Nephron (organoid): Measurements from ENCODE around the gene CELA3B.
A peak's percentile ranks its signal among the peaks of the same experiment; 100 is the strongest.
"Not testable (repeated sequence)": the region's sequence is repeated elsewhere in the genome, so short reads cannot be mapped to it uniquely, and the experiment has no call there.

Experiments
- H3K27ac Mint-ChIP-seq, 3 experiments: 2 replicates each; pipeline ENCODE4 v1.8.0; 2020; ENCODE audit warnings: mixed read lengths in 3 of 3, mild to moderate bottlenecking in 2 of 3, moderate library complexity in 1 of 3
- H3K27me3 Mint-ChIP-seq: 2 replicates; pipeline ENCODE4 v1.8.0; 2021; ENCODE audit warnings: low read depth, mild to moderate bottlenecking, moderate library complexity, mixed read lengths
- H3K36me3 Mint-ChIP-seq: 2 replicates; pipeline ENCODE4 v1.8.0; 2020; ENCODE audit warnings: low read depth, mixed read lengths
- H3K4me1 Mint-ChIP-seq: 2 replicates; pipeline ENCODE4 v1.8.0; 2020; ENCODE audit warnings: mixed read lengths
- H3K4me3 Mint-ChIP-seq, 3 experiments: 2 replicates each; pipeline ENCODE4 v1.8.0; 2020; ENCODE audit warnings: mild to moderate bottlenecking in 3 of 3, mixed read lengths in 3 of 3, moderate library complexity in 2 of 3
- H3K9me3 Mint-ChIP-seq: 2 replicates; pipeline ENCODE4 v1.8.0; 2020; ENCODE audit warnings: mixed read lengths
- CTCF ChIP-seq, 3 experiments: fragments of 200-600 bp; sonication (generic); IDR thresholded peaks; one replicate each; pipeline ENCODE4 v1.5.0; 2021; ENCODE audit warnings: antibody characterized with exemption in 3 of 3; ENCODE audit not compliant: unreplicated experiment in 3 of 3

The CELA3B gene

GRCh38 chr1:21961337-21961736, 15.5 kb upstream of the CELA3B start:
- H3K27me3 Mint-ChIP-seq = no peaks in the 10 kb centered on the region
- TF ChIP-seq CTCF (IDR thresholded peaks at IDR 0.05; ENCODE audit: unreplicated experiment in 3 of 3) = no peak
- H3K27ac Mint-ChIP-seq = no peak overlapping the region
- no peak overlapping the region for H3K4me3 Mint-ChIP-seq
- H3K36me3 Mint-ChIP-seq = no peaks in the 10 kb centered on the region
- no peaks in the 10 kb centered on the region for H3K9me3 Mint-ChIP-seq
- H3K4me1 Mint-ChIP-seq = peaks cover 25% of the 10 kb centered on the region

GRCh38 chr1:21961799-21962198, 15.0 kb upstream of the CELA3B start:
- Mint-ChIP-seq H3K27me3 (no peaks in the 10 kb centered on the region), H3K9me3 (no peaks in the 10 kb centered on the region), H3K36me3 (no peaks in the 10 kb centered on the region), H3K4me3 (no peak overlapping the region), H3K4me1 (peaks cover 21% of the 10 kb centered on the region), H3K27ac (no peak overlapping the region)
- TF ChIP-seq CTCF (IDR thresholded peaks at IDR 0.05; ENCODE audit: unreplicated experiment in 3 of 3) = no peak

GRCh38 chr1:21963477-21964217, 13.2 kb upstream of the CELA3B start:
- peak; percentile 83 to 90 (median 84) for TF ChIP-seq CTCF (IDR thresholded peaks at IDR 0.05; ENCODE audit: unreplicated experiment in 3 of 3)
- Mint-ChIP-seq H3K36me3 (no peaks in the 10 kb centered on the region), H3K4me3 (no peak overlapping the region), H3K27me3 (no peaks in the 10 kb centered on the region), H3K27ac (peak overlapping the region in 2 of 3 experiments; percentile 5 to 75), H3K9me3 (no peaks in the 10 kb centered on the region), H3K4me1 (peaks cover 4% of the 10 kb centered on the region)

GRCh38 chr1:21966247-21967000, 10.4 kb upstream of the CELA3B start:
- Mint-ChIP-seq H3K4me3 (no peak overlapping the region), H3K27ac (no peak overlapping the region), H3K4me1 (peaks cover 4% of the 10 kb centered on the region), H3K36me3 (no peaks in the 10 kb centered on the region), H3K27me3 (no peaks in the 10 kb centered on the region), H3K9me3 (no peaks in the 10 kb centered on the region)
- no peak for TF ChIP-seq CTCF (IDR thresholded peaks at IDR 0.05; ENCODE audit: unreplicated experiment in 3 of 3)

GRCh38 chr1:21967216-21967615, 9.6 kb upstream of the CELA3B start:
- H3K36me3 Mint-ChIP-seq, H3K4me1 Mint-ChIP-seq, H3K27ac Mint-ChIP-seq, H3K4me3 Mint-ChIP-seq, H3K27me3 Mint-ChIP-seq, H3K9me3 Mint-ChIP-seq: not testable (repeated sequence)

- not testable (repeated sequence) for H3K4me1 Mint-ChIP-seq, H3K4me3 Mint-ChIP-seq, H3K27me3 Mint-ChIP-seq, H3K27ac Mint-ChIP-seq, H3K36me3 Mint-ChIP-seq, H3K9me3 Mint-ChIP-seq
Measured at GRCh38 chr1:21969066-21969465, 7.8 kb upstream of the CELA3B start.

GRCh38 chr1:21970523-21970922, 6.3 kb upstream of the CELA3B start:
- H3K4me1 Mint-ChIP-seq, H3K27ac Mint-ChIP-seq, H3K9me3 Mint-ChIP-seq, H3K27me3 Mint-ChIP-seq, H3K4me3 Mint-ChIP-seq, H3K36me3 Mint-ChIP-seq: not testable (repeated sequence)

- Mint-ChIP-seq H3K27me3 (peaks cover 11% of the 10 kb centered on the region), H3K27ac (peak overlapping the region in 2 of 3 experiments; percentile 17 to 30)
- H3K36me3 Mint-ChIP-seq, H3K4me3 Mint-ChIP-seq, H3K9me3 Mint-ChIP-seq, H3K4me1 Mint-ChIP-seq: not testable (repeated sequence)
Measured at GRCh38 chr1:21972973-21973441, 3.8 kb upstream of the CELA3B start.

- not testable (repeated sequence) for H3K4me3 Mint-ChIP-seq, H3K36me3 Mint-ChIP-seq, H3K9me3 Mint-ChIP-seq, H3K4me1 Mint-ChIP-seq
- Mint-ChIP-seq H3K27ac (peak overlapping the region; percentile 17 to 59 (median 30)), H3K27me3 (peaks cover 11% of the 10 kb centered on the region)
Measured at GRCh38 chr1:21973948-21974347, 2.9 kb upstream of the CELA3B start.

GRCh38 chr1:21974699-21975098, 2.1 kb upstream of the CELA3B start:
- H3K36me3 Mint-ChIP-seq, H3K9me3 Mint-ChIP-seq, H3K4me3 Mint-ChIP-seq, H3K4me1 Mint-ChIP-seq, H3K27ac Mint-ChIP-seq: not testable (repeated sequence)
- H3K27me3 Mint-ChIP-seq = peaks cover 11% of the 10 kb centered on the region

GRCh38 chr1:21975296-21975695, 1.5 kb upstream of the CELA3B start:
- H3K27ac Mint-ChIP-seq, H3K36me3 Mint-ChIP-seq, H3K4me3 Mint-ChIP-seq, H3K4me1 Mint-ChIP-seq, H3K9me3 Mint-ChIP-seq: not testable (repeated sequence)
- peaks cover 11% of the 10 kb centered on the region for H3K27me3 Mint-ChIP-seq
